B cell (primary cell): ENCODE data around the gene STK24. TPM values are rescaled to one million over a fixed set of nuclear protein-coding genes. Genes with fewer than 3 reads are reported as not detected.

ENCODE experiments used
- ATAC-seq: fragments of 200-7000 bp; cut with Tn5 transposase; one replicate; pipeline ENCODE4 v1.10.0; 2021; ENCODE audit warnings: low read depth, mild to moderate bottlenecking, moderate number of reproducible peaks, moderate library complexity
- CTCF ChIA-PET: fragments of 350-600 bp; sonication (Branson Sonifier 250); formaldehyde crosslinking; loops from one replicate; lab custom pipeline; 2021; ENCODE audit warnings: antibody characterized with exemption, inconsistent platforms; lab: Charles Lee
- POLR2A ChIA-PET: fragments of 350-600 bp; sonication (Branson Sonifier 250); formaldehyde crosslinking; loops from one replicate; lab custom pipeline; 2021; ENCODE audit warnings: antibody characterized with exemption; lab: Charles Lee
- DNase-seq: peaks from one replicate; pipeline ENCODE4 v3.0.0; 2013
- H2AFZ ChIP-seq: 2 replicates; pipeline ENCODE4 v1.6.1; 2012; ENCODE audit warnings: mild to moderate bottlenecking, low read depth, low read length; ENCODE audit not compliant: insufficient read depth, poor library complexity, severe bottlenecking
- H3K27ac ChIP-seq, 2 donors: 1 replicate in 1 of 2; 2 replicates in 1 of 2; pipeline ENCODE4 v1.5.1; 2012 to 2013; ENCODE audit warnings: low read length in 2 of 2, mild to moderate bottlenecking in 2 of 2, moderate library complexity in 1 of 2
- H3K27me3 ChIP-seq, 4 experiments: fragments of 200-600 bp in 1 of 4; sonication (generic) in 1 of 4; replicated peaks in 1 of 4; 1 replicate in 2 of 4; 2 replicates in 2 of 4; pipeline versions ENCODE4 v1.6.1 to v1.7.0; 2013 to 2016; ENCODE audit warnings: low read length in 3 of 4, mild to moderate bottlenecking in 2 of 4, mixed read lengths in 1 of 4, moderate library complexity in 1 of 4; ENCODE audit not compliant: insufficient read depth in 4 of 4, control insufficient read depth in 3 of 4; ENCODE audit errors: control extremely low read depth in 1 of 4
- H3K36me3 ChIP-seq, 2 experiments: replicated peaks in 1 of 2; 1 replicate in 1 of 2; 2 replicates in 1 of 2; pipeline versions ENCODE4 v1.6.1 to v1.7.1; 2013; ENCODE audit warnings: low read length in 1 of 2; ENCODE audit not compliant: insufficient read depth in 2 of 2, control insufficient read depth in 1 of 2; ENCODE audit errors: control extremely low read depth in 1 of 2, extremely low read depth in 1 of 2
- H3K4me1 ChIP-seq, 2 donors: fragments of 200-600 bp in 1 of 2; sonication (generic) in 1 of 2; 1 replicate in 1 of 2; 2 replicates in 1 of 2; pipeline versions ENCODE4 v1.5.1 to v1.6.1; 2013 to 2017; ENCODE audit warnings: low read length in 2 of 2; ENCODE audit not compliant: control insufficient read depth in 2 of 2, insufficient read depth in 2 of 2
- H3K4me2 ChIP-seq: replicated peaks from 2 replicates; pipeline ENCODE3; 2012; ENCODE audit warnings: mild to moderate bottlenecking, low read depth, low read length; ENCODE audit not compliant: poor library complexity, severe bottlenecking
- H3K4me3 ChIP-seq, 5 experiments: fragments of 200-600 bp in 1 of 5; sonication (generic) in 1 of 5; 1 replicate in 3 of 5; 2 replicates in 2 of 5; pipeline versions ENCODE4 v1.5.1 to v1.7.0; 2011 to 2016; ENCODE audit warnings: low read length in 4 of 5, mild to moderate bottlenecking in 4 of 5, low read depth in 2 of 5, control low read depth in 1 of 5, moderate library complexity in 1 of 5; ENCODE audit not compliant: insufficient read depth in 1 of 5; ENCODE audit errors: control extremely low read depth in 1 of 5, extremely low read depth in 1 of 5
- H3K79me2 ChIP-seq: fragments of 200-600 bp; sonication (generic); one replicate; pipeline ENCODE4 v1.6.0; 2016; ENCODE audit warnings: low read length; ENCODE audit not compliant: control insufficient read depth, insufficient read depth
- H3K9ac ChIP-seq: fragments of 200-600 bp; sonication (generic); 2 replicates; pipeline ENCODE4 v1.6.1; 2017; ENCODE audit warnings: mild to moderate bottlenecking, low read length, moderate library complexity
- H3K9me3 ChIP-seq, 3 donors: one replicate each; pipeline versions ENCODE4 v1.6.1 to v1.7.1; 2013; ENCODE audit warnings: low read length in 2 of 3; ENCODE audit not compliant: control insufficient read depth in 2 of 3, insufficient read depth in 1 of 3; ENCODE audit errors: control extremely low read depth in 1 of 3
- H4K20me1 ChIP-seq: 2 replicates; pipeline ENCODE4 v1.6.0; 2012; ENCODE audit warnings: mild to moderate bottlenecking, low read length; ENCODE audit not compliant: insufficient read depth, control insufficient read depth, poor library complexity, severe bottlenecking
- H3K27ac Mint-ChIP-seq: one replicate; pipeline ENCODE4 v1.8.0; 2021; ENCODE audit warnings: mixed read lengths
- H3K27me3 Mint-ChIP-seq: one replicate; pipeline ENCODE4 v1.8.0; 2021; ENCODE audit warnings: mixed read lengths
- H3K4me1 Mint-ChIP-seq: one replicate; pipeline ENCODE4 v1.8.0; 2021; ENCODE audit warnings: mixed read lengths
- H3K4me3 Mint-ChIP-seq: one replicate; pipeline ENCODE4 v1.8.0; 2021; ENCODE audit warnings: mixed read lengths
- H3K9me3 Mint-ChIP-seq: one replicate; pipeline ENCODE4 v1.8.0; 2022; ENCODE audit warnings: mixed read lengths; ENCODE audit not compliant: insufficient read depth
- CTCF ChIP-seq: fragments of 200-600 bp; IDR thresholded peaks from one replicate; pipeline ENCODE4 v1.8.0; 2022; ENCODE audit warnings: antibody characterized with exemption, mild to moderate bottlenecking
- EZH2 ChIP-seq: IDR thresholded peaks from 2 replicates; pipeline ENCODE4 v1.6.1; 2012; ENCODE audit warnings: borderline replicate concordance, low read depth, mild to moderate bottlenecking, moderate library complexity, low read length; ENCODE audit not compliant: insufficient read depth, poor library complexity, severe bottlenecking
- WGBS: methylation state at CpG from one replicate; pipeline ENCODE4 v1.1.5; 2013; ENCODE audit warnings: missing lambda C conversion rate; ENCODE audit not compliant: insufficient coverage; 5-methylcytosine and 5-hydroxymethylcytosine counted together
- intact Hi-C: fragments of 100-400 bp; cut with micrococcal nuclease; formaldehyde crosslinking; loops from one replicate; pipeline ENCODE4 v1.10.0; 2022
- polyA plus RNA-seq: library from polyadenylated mRNA; depleted of rRNA; stranded (reverse); fragments of >200 nt; gene quantifications from 2 replicates; pipeline ENCODE4 v1.2.3, GENCODE V29; 2012
- total RNA-seq, 2 donors: library from RNA; stranded (reverse); fragments of 120-200 nt in 1 of 2; gene quantifications; 1 replicate in 1 of 2; 2 replicates in 1 of 2; pipeline versions ENCODE4 v1.2.3 to v1.2.4, GENCODE V29; 2013 to 2022

STK24 gene
- total and polyA plus RNA-seq, 2 donors (not counting 1 experiment from before 2014, with no cell fraction given), result 47.2 to 117 TPM

GRCh38 chr13:98549728-98550317, 27.1 kb downstream of the STK24 start:
- CTCF ChIA-PET, result interaction anchor here (0.7 to 1.1 kb wide), 2 partner anchors 47 to 103 kb away, joined by 3 read pairs; no protein-coding TSS in a partner anchor
- no peak for DNase-seq
- Mint-ChIP-seq H3K4me1 (peaks cover 78% of the 10 kb centered on the region), H3K27ac (peak overlapping the region; percentile 4), H3K27me3 (no peaks in the 10 kb centered on the region), H3K9me3 (no peaks in the 10 kb centered on the region), H3K4me3 (no peak overlapping the region)
- Histone ChIP-seq H3K27ac (no peak overlapping the region), H3K4me1 (peaks cover 39 to 47% of the 10 kb centered on the region in 2 donors), H3K4me2 (no peak overlapping the region), H3K9me3 (no peaks in the 10 kb centered on the region), H3K79me2 (peaks cover 100% of the 10 kb centered on the region), H2AFZ (no peak overlapping the region), H3K36me3 (peaks cover 0 to 23% of the 10 kb centered on the region in 2 experiments), H4K20me1 (peaks cover 88% of the 10 kb centered on the region), H3K27me3 (no peaks in the 10 kb centered on the region), H3K9ac (no peak overlapping the region), H3K4me3 (no peak overlapping the region)
- intact Hi-C loops, result no loop called here
- no peak for TF ChIP-seq EZH2
- no peak for TF ChIP-seq CTCF
- POLR2A ChIA-PET, result no interaction called here
- WGBS, result 100% methylated on average over 1 of the region's 3 CpGs
- no peak for ATAC-seq

DNA sequence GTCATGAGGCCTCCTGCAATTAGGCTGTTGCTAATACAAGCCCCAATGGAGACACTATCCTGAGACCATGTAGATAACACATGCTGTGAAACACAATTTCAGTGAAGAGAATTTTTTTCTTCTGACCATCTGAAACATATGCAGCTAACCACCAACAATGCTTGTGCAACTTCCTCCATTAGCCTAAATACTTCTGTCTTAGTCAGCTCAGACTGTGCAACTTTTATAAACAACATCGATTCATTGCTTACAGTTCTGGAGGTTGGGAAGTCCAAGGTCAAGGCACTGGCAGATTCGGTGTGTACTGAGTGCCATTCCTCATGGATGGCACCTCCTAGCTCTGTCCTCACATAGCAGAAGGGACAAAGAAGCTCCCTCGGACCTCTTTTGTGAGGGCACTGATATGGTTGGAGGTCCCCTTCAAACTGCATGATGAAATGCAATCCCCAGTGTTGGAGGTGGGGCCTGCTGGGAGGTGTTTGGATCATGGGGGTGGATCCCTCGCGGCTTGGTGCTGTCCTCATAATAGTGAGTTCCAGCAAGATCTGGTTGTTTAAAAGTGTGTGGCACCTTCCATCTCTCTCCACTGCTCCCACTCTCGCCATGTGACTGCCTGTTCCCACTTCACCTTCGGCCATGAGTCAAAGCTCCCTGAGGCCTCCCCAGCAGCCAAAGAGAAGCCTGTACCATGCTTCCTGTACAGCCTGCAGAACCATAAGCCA, 27.7 kb downstream of the STK24 start:
- 92% methylated on average over 5 of the region's 7 CpGs for WGBS
- ChIA-PET CTCF (interaction anchor here (0.7 to 1.1 kb wide), 2 partner anchors 46 to 104 kb away, joined by 3 read pairs; no protein-coding TSS in a partner anchor), POLR2A (no interaction called here)
- intact Hi-C loops, result no loop called here
- peak overlapping the region; percentile 11 for H3K27ac Mint-ChIP-seq
- no peaks in the 10 kb centered on the region for H3K27me3 Mint-ChIP-seq
- H3K4me3 ChIP-seq, result no peak overlapping the region
- H3K36me3 ChIP-seq, result peaks cover 0 to 23% of the 10 kb centered on the region in 2 experiments
- DNase-seq (no peak), ATAC-seq (no peak)
- H3K9me3 ChIP-seq, result no peaks in the 10 kb centered on the region
- no peaks in the 10 kb centered on the region for H3K27me3 ChIP-seq
- H3K9me3 Mint-ChIP-seq, result no peaks in the 10 kb centered on the region
- H3K9ac ChIP-seq, result no peak overlapping the region
- H3K4me2 ChIP-seq, result no peak overlapping the region
- H3K27ac ChIP-seq, result no peak overlapping the region
- TF ChIP-seq CTCF (no peak), EZH2 (no peak)
- peaks cover 38 to 45% of the 10 kb centered on the region in 2 donors for H3K4me1 ChIP-seq
- no peak overlapping the region for H2AFZ ChIP-seq
- H4K20me1 ChIP-seq, result peaks cover 89% of the 10 kb centered on the region
- H3K79me2 ChIP-seq, result peaks cover 100% of the 10 kb centered on the region
- no peak overlapping the region for H3K4me3 Mint-ChIP-seq
- H3K4me1 Mint-ChIP-seq, result peaks cover 80% of the 10 kb centered on the region
